Activated T-helper 1 cell treated with anti-CD3 and anti-CD28 coated beads, Interleukin-12 subunit alpha, Interleukin-12 subunit beta, Interleukin-2, Interleukin-4 antibody, amounts not matched to agents 30 ng/mL and 10 ng/mL and 1 ng/mL, durations not matched to agents 14 hours and 24 hours and 36 hours (primary cell): ENCODE data around the gene FAM43A. TPM values are rescaled to one million over a fixed set of nuclear protein-coding genes. Genes with fewer than 3 reads are reported as not detected.

Experiments
- DNase-seq: peaks from one replicate; pipeline ENCODE4 v3.0.0; 2021; ENCODE audit warnings: low spot score
- H3K27ac Mint-ChIP-seq: one replicate; pipeline ENCODE4 v1.8.0; 2021; ENCODE audit warnings: mild to moderate bottlenecking, mixed read lengths
- H3K27me3 Mint-ChIP-seq: one replicate; pipeline ENCODE4 v1.8.0; 2022; ENCODE audit warnings: mild to moderate bottlenecking, moderate library complexity, mixed read lengths; ENCODE audit not compliant: insufficient read depth
- H3K36me3 Mint-ChIP-seq: one replicate; pipeline ENCODE4 v1.8.0; 2021; ENCODE audit warnings: low read depth, mixed read lengths
- H3K4me1 Mint-ChIP-seq: one replicate; pipeline ENCODE4 v1.8.0; 2021; ENCODE audit warnings: low read depth, mixed read lengths
- H3K4me3 Mint-ChIP-seq: one replicate; pipeline ENCODE4 v1.8.0; 2021; ENCODE audit warnings: mild to moderate bottlenecking, moderate library complexity, mixed read lengths
- H3K9me3 Mint-ChIP-seq: one replicate; pipeline ENCODE4 v1.8.0; 2021; ENCODE audit warnings: mixed read lengths
- intact Hi-C: fragments of 100-400 bp; cut with micrococcal nuclease; formaldehyde crosslinking; loops from one replicate; pipeline ENCODE4 v1.15.1; 2024
- total RNA-seq: library from RNA; stranded (reverse); gene quantifications from 2 replicates; pipeline ENCODE4 v1.2.3, GENCODE V29; 2022

FAM43A gene
- total RNA-seq, 1 donor from 2014 or later, result 13.1 TPM

DNA sequence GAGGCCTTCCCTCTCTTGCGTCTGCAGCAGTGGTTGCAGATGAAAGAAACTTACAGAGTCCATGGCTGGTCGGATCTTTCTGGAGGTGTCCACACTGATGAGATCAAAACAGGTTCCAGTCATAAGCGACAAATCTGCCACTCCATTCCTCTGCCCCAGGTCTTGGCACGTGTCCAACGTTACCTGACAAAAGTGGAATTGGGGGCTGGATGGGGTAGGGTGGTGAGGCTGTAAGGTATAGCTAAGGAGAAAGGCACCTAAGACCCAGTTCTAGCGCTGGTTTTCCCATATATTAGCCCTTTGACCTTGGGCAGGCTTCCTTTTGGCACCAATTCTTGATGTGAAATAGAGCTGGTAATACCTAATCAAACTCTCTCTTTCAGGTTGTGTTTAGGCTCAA is 11.0 kb downstream of the FAM43A start:
- DNase-seq, result no peak
- intact Hi-C loops, result no loop called here
- H3K4me3 Mint-ChIP-seq, result no peak overlapping the region

DNA sequence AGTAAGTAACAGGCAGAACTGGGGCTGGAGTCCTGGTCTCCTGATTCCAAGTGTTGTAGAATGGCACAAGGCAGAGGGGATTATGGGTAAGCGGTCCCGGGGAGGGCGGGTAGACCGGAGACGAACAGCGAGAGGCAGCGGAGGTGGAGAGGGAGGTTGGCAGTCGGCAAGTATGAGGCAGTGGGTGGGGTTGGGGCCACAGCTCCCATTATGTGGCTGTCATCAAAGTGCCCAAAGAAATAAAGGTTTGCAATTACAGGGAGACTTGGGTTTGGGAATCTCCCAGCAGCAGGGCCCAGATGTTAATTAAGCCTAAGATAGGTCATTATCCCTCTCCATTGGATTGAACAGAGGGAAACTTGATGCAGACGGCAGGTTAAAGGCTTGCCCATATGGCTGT is 16.9 kb downstream of the FAM43A start:
- no peak overlapping the region for H3K27ac Mint-ChIP-seq
- no peak overlapping the region for H3K4me3 Mint-ChIP-seq
- H3K4me1 Mint-ChIP-seq, result no peaks in the 10 kb centered on the region
- intact Hi-C loops, result no loop called here
- DNase-seq, result no peak
- no peaks in the 10 kb centered on the region for H3K36me3 Mint-ChIP-seq
- H3K9me3 Mint-ChIP-seq, result no peaks in the 10 kb centered on the region
- peaks cover 2% of the 10 kb centered on the region for H3K27me3 Mint-ChIP-seq

More for the DNA sequence above, 11.0 kb downstream of the FAM43A start:
- Mint-ChIP-seq H3K27ac (no peak overlapping the region), H3K4me1 (no peaks in the 10 kb centered on the region), H3K27me3 (peaks cover 6% of the 10 kb centered on the region), H3K9me3 (no peaks in the 10 kb centered on the region), H3K36me3 (no peaks in the 10 kb centered on the region)

DNA sequence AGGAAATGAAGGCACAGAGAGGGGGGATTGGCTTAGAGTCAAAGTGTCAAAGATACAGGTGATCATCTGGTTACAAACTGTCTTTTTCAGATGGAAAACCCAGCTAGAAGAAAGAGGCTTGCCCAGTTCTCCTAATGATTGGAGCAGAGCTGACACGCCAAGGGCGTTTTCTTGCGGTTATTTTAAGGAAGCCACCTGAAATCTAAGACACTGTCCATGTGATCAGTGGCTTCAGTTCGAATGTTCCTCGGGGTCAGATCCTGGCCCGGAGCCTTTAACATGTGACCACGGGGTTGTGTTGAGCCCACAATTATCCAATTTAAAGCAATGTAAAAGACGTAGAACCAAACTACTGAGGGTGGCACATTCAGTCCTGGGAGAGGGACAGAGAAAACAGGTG is 19.5 kb downstream of the FAM43A start:
- peaks cover 4% of the 10 kb centered on the region for H3K9me3 Mint-ChIP-seq
- no peaks in the 10 kb centered on the region for H3K4me1 Mint-ChIP-seq
- no peak for DNase-seq
- peaks cover 2% of the 10 kb centered on the region for H3K27me3 Mint-ChIP-seq
- H3K27ac Mint-ChIP-seq, result no peak overlapping the region
- H3K4me3 Mint-ChIP-seq, result no peak overlapping the region
- H3K36me3 Mint-ChIP-seq, result no peaks in the 10 kb centered on the region
- intact Hi-C loops, result no loop called here

DNA sequence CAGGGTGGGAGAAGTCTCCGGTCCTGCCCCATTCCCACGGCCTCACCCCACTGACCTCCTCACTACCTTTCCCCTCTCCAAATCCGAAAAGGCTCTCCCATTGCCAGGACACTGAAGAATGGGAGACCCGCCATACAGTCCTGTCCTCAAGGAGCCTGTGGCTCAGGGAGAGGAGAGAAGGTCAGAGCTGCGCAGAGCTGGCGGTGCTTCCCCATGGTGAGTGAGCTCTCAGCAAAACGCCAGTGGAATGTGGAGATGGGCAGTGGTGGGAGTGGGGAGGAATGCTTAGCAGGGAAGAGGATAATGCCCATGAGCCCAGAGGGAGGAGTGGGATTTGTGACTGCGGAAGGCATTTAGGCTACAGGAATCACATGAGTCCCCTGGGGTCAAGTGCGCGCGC is 20.1 kb downstream of the FAM43A start:
- Mint-ChIP-seq H3K9me3 (peaks cover 4% of the 10 kb centered on the region), H3K4me3 (no peak overlapping the region), H3K27ac (no peak overlapping the region), H3K4me1 (no peaks in the 10 kb centered on the region), H3K36me3 (no peaks in the 10 kb centered on the region), H3K27me3 (peaks cover 2% of the 10 kb centered on the region)
- intact Hi-C loops, result no loop called here
- no peak for DNase-seq

DNA sequence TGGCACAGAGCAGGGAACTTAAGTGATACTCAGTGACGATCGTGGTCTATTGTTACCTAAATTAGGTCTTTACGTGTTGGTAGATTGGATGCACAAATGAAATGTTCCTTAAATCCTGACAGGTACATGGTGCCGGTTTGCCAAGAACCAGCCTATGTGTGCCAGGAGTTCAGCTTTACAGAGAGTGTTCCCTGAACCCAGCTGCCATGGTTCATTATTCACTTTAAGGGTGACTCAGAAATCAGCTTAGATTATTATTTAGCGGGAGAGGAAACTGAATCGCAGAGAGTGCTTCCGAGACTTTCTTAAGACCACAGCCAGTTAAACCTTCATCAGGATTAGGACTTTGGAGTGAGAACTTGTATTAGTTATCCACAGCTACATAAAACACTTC is 21.5 kb downstream of the FAM43A start:
- no peaks in the 10 kb centered on the region for H3K4me1 Mint-ChIP-seq
- no peak for DNase-seq
- no peak overlapping the region for H3K4me3 Mint-ChIP-seq
- H3K27me3 Mint-ChIP-seq, result peaks cover 2% of the 10 kb centered on the region
- H3K27ac Mint-ChIP-seq, result no peak overlapping the region
- H3K36me3 Mint-ChIP-seq, result no peaks in the 10 kb centered on the region
- intact Hi-C loops, result no loop called here
- H3K9me3 Mint-ChIP-seq, result peaks cover 4% of the 10 kb centered on the region

DNA sequence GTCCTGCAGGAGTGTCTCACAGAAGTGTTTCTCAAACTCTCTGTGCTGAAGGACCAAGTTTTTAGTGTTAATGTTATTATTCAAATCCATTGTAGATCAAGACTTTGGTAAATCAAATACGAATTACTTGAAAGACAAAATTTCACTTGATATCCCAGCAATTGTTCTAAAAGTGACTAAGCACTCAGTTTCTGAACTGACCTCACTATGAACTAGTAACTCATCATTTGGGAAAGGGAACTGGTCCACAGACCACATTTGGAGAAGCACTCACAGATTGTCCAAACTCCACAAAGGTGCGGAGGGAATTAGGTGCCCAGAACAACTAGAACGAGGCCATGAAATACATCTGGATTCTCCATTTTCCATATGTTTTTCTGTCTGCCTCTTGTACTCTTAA is 25.6 kb downstream of the FAM43A start:
- H3K9me3 Mint-ChIP-seq, result peaks cover 4% of the 10 kb centered on the region
- DNase-seq, result no peak
- intact Hi-C loops, result no loop called here
- no peaks in the 10 kb centered on the region for H3K27me3 Mint-ChIP-seq
- H3K36me3 Mint-ChIP-seq, result no peaks in the 10 kb centered on the region
- no peak overlapping the region for H3K4me3 Mint-ChIP-seq
- H3K27ac Mint-ChIP-seq, result no peak overlapping the region
- H3K4me1 Mint-ChIP-seq, result no peaks in the 10 kb centered on the region

DNA sequence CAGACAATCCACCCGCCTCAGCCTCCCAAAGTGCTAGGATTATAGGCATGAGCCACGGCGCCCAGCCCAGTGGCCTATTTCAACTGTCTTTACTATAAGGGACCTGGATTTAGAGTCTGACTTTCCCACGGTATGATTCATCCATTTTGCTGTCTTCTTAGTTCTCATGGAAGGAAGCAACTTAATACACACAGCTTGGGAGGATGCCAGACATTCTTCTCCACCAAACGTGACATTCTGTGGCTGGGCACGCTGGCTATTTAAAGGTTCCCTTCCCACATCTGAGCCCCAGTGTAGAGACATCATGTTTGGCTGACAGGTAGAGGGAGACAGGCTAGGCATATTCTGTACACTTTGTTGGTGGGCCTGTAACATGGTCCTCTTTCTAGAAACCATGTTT is 26.2 kb downstream of the FAM43A start:
- intact Hi-C loops, result no loop called here
- Mint-ChIP-seq H3K27ac (no peak overlapping the region), H3K4me3 (no peak overlapping the region), H3K4me1 (no peaks in the 10 kb centered on the region), H3K27me3 (no peaks in the 10 kb centered on the region), H3K36me3 (no peaks in the 10 kb centered on the region), H3K9me3 (peaks cover 4% of the 10 kb centered on the region)
- no peak for DNase-seq

DNA sequence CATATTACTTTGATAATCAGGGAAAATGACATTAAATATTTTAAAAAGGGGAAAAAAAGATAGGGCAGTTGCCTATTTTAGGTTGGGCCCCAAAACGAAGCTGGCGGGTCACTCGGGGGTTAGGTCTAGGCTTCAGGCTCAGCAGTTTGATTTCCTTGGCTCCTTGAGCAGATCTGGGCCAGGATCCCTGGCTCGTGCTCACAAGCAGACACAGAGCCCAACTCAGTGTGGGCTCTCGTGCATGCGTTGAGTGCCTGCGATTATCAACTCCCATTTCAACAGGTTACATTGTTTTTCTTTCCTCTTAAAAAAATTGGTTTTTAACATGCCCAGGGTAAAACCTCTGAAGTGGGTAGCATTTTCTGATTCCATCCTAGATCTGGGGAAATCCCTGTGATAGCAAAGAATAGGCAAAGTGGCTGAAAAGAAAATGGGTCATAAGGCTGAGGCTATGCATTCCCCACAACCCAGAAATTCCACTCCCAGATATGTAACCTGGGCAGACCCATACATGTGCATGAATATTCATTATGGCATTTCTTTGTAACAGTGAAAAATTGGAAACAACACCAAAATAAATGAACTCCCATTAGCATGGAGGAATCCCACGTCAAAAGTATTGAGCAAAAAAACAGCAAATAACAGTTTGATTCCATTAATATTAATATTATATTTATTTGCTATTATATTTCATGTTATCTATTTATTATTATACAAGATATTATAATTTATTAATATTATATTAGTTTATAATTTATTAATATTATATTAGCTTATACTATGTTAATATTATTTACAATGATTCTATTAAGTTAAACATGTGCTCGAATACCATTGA is 27.8 kb downstream of the FAM43A start:
- intact Hi-C loops, result no loop called here
- Mint-ChIP-seq H3K4me1 (no peaks in the 10 kb centered on the region), H3K4me3 (no peak overlapping the region), H3K27ac (no peak overlapping the region), H3K9me3 (no peaks in the 10 kb centered on the region), H3K36me3 (no peaks in the 10 kb centered on the region), H3K27me3 (no peaks in the 10 kb centered on the region)
- DNase-seq, result no peak

DNA sequence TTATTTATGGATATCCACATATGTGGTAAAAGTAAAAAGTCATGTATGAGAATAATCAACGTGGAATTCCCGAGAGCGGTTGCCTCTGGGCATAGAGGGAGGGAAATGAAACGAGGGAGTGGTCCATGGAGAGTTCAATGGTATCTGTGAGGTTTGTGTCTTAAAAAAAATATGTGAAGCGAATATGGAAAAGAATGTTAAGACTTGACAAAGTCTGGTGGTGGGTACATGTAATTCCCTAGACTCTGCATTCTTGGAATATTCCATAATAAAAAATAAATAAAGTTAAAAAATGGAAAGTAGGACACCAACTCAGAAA is 28.4 kb downstream of the FAM43A start:
- Mint-ChIP-seq H3K4me1 (no peaks in the 10 kb centered on the region), H3K4me3 (no peak overlapping the region), H3K36me3 (no peaks in the 10 kb centered on the region), H3K9me3 (no peaks in the 10 kb centered on the region), H3K27ac (no peak overlapping the region), H3K27me3 (no peaks in the 10 kb centered on the region)
- intact Hi-C loops, result no loop called here
- no peak for DNase-seq

DNA sequence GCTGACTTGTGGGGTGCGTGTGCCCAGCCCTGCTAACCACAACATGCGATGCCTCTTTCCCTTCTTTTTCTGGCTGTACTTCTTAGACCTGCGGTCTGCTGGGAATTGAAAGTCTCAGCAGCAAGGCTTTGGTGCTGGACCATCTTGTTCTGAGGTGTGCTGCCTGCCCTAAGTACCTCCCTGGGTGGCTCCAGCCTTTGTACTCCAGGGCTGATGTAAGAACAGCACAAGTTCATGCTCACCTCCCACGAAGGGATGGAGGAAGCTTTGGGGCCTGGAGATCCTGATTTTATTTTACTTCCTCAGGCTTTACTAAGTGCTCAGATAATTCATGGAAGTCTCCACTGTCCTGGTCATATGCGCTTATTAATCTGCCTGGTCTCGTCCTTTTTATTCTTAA is 28.9 kb downstream of the FAM43A start:
- no peak for DNase-seq
- H3K27me3 Mint-ChIP-seq, result no peaks in the 10 kb centered on the region
- H3K9me3 Mint-ChIP-seq, result no peaks in the 10 kb centered on the region
- H3K4me1 Mint-ChIP-seq, result no peaks in the 10 kb centered on the region
- intact Hi-C loops, result no loop called here
- no peak overlapping the region for H3K4me3 Mint-ChIP-seq
- H3K27ac Mint-ChIP-seq, result no peak overlapping the region
- H3K36me3 Mint-ChIP-seq, result no peaks in the 10 kb centered on the region

DNA sequence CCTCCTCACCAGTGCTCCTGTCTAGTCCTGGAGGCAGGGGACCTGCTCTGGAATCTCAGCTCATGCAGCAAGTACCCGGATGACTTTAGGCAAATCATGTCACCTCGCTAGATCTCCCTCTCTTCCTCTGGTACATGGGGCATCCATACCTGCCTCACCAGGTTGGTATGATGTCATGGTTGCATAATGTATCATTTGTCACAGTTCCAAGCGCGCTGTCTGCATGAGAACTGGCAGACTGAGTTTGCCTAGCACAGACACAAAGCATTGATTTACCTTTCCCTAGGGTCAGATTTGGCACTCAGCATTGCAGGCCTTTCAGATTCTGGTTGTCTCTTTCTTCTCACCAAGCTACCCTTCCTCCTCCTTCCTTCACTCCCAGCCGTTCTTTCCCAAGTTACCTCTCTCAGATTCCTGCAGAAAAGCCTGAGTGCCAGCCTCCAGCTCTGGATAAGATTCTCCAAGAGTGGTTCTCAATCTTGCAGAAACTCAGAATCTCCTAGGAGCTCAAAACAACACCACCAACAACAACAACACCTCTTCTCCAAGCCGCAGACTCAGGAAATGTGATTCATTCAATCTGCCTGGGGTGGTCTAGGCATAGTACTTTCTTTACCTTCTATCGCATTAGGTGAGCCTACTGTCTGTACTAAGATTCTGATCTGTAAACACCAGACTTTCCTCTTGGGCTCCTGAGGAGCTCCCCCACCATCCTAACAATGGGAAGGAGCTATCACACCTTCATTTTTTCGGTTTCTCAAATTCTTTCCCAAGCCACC is 29.5 kb downstream of the FAM43A start:
- no peaks in the 10 kb centered on the region for H3K9me3 Mint-ChIP-seq
- DNase-seq, result no peak
- no peaks in the 10 kb centered on the region for H3K4me1 Mint-ChIP-seq
- H3K27ac Mint-ChIP-seq, result no peak overlapping the region
- H3K27me3 Mint-ChIP-seq, result no peaks in the 10 kb centered on the region
- no peaks in the 10 kb centered on the region for H3K36me3 Mint-ChIP-seq
- no peak overlapping the region for H3K4me3 Mint-ChIP-seq
- intact Hi-C loops, result no loop called here

DNA sequence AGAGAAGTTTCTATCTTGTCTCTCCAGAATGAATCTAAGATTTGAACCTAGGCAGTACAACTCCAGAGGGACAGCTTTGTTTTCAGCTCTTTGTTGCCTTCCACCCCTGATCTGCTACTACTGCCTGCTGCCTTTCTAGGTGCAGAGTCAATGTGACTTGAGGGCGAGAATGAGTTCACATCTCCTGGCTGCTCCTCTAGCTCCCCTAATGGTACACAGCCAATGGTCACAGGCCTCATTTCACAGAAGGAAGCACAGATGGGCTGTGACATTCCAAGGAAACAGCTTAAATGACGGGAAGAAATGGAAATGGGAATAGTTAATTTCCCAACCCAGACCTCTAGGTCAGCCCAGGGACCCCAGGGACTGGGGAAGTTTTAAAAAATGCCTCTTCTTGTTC is 32.4 kb downstream of the FAM43A start:
- no peak for DNase-seq
- intact Hi-C loops, result no loop called here
- Mint-ChIP-seq H3K27me3 (peaks cover 2% of the 10 kb centered on the region), H3K9me3 (no peaks in the 10 kb centered on the region), H3K4me1 (no peaks in the 10 kb centered on the region), H3K36me3 (no peaks in the 10 kb centered on the region), H3K27ac (no peak overlapping the region), H3K4me3 (no peak overlapping the region)

DNA sequence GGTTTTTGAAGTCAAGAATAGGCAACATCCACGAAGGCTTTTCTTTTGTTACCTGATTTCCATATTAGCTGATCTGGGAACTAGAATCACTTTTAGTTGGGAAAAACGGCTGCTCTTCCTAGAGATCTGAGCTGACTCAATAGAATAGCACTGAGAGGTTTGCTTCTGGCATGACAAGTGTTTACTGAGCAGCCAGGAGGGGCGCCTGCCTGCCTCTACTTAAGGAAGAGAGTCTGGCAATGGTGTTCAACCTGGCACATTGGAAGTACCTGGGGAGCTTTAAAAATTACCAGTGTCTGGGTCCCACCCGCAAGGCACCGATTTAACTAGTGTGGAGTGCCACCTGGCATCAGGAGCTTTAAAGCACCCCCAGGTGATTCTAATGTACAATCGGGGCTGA is 34.4 kb downstream of the FAM43A start:
- intact Hi-C loops, result no loop called here
- no peak for DNase-seq
- no peaks in the 10 kb centered on the region for H3K36me3 Mint-ChIP-seq
- H3K27ac Mint-ChIP-seq, result no peak overlapping the region
- H3K4me1 Mint-ChIP-seq, result no peaks in the 10 kb centered on the region
- H3K9me3 Mint-ChIP-seq, result no peaks in the 10 kb centered on the region
- H3K27me3 Mint-ChIP-seq, result peaks cover 2% of the 10 kb centered on the region
- H3K4me3 Mint-ChIP-seq, result no peak overlapping the region
